GM12891 (cell line): ENCODE results near the gene ARSG.

Source experiments
- POLR2A ChIP-seq: IDR thresholded peaks from 2 replicates; pipeline ENCODE4 v1.6.1; 2011; ENCODE audit warnings: low read depth, low read length, control low read depth
- POLR2AphosphoS5 ChIP-seq: IDR thresholded peaks from 2 replicates; pipeline ENCODE4 v1.6.1; 2011; ENCODE audit warnings: low read depth, low read length, control low read depth

DNA sequence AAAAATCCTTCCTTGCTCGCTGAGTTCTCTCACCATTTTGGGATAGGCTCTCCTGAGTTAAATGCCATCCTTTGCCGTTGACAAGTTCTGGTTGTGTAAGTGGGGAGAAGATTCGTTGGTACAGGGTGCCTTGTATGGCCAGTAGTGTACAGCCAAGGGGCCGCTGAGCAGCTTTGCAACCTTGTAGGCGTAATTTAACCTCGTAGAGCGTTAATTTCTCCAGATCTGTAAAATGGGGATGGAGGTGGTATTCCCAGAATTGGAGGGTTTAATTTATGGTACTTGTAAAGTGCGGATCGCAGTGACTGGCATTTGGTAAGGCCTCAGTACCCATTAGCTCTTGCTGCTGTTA is 1.4 kb downstream of the ARSG start:
- no peak for TF ChIP-seq POLR2AphosphoS5
- TF ChIP-seq POLR2A: no peak
